Uterus (tissue), 4 donors: ENCODE measurements around the gene CD69. TPM values are rescaled to one million over a fixed set of nuclear protein-coding genes. Genes with fewer than 3 reads are reported as not detected.

Source experiments
- DNase-seq, 2 donors: peaks; one replicate each; pipeline ENCODE4 v3.0.0-alpha.2; 2019 to 2020
- H3K27ac ChIP-seq, 2 donors: fragments of 200-600 bp; sonication (generic); 1 replicate in 1 of 2; 2 replicates in 1 of 2; pipeline ENCODE4 v1.5.1; 2016 to 2018
- H3K27me3 ChIP-seq, 2 donors: fragments of 200-600 bp; sonication (generic); one replicate each; pipeline ENCODE4 v1.5.1; 2018 to 2019; ENCODE audit warnings: control low read depth in 1 of 2
- H3K36me3 ChIP-seq, 2 donors: fragments of 200-600 bp; sonication (generic); one replicate each; pipeline ENCODE4 v1.5.1; 2019; ENCODE audit warnings: control low read depth in 1 of 2
- H3K4me1 ChIP-seq, 2 donors: fragments of 200-600 bp; sonication (generic); one replicate each; pipeline ENCODE4 v1.5.1; 2018 to 2019; ENCODE audit warnings: control low read depth in 1 of 2
- H3K4me3 ChIP-seq, 2 donors: fragments of 200-600 bp; sonication (generic); 1 replicate in 1 of 2; 2 replicates in 1 of 2; pipeline ENCODE4 v1.5.1; 2018 to 2019; ENCODE audit warnings: mild to moderate bottlenecking in 1 of 2
- H3K9me3 ChIP-seq, 2 donors: fragments of 200-600 bp; sonication (generic); one replicate each; pipeline ENCODE4 v1.5.1; 2019; ENCODE audit warnings: control low read depth in 1 of 2
- POLR2A ChIP-seq, 2 donors: fragments of 450-650 bp; IDR thresholded peaks; one replicate each; pipeline ENCODE4 v1.6.1; 2016; ENCODE audit warnings: antibody characterized with exemption in 2 of 2, mild to moderate bottlenecking in 1 of 2, moderate library complexity in 1 of 2
- intact Hi-C: fragments of 100-400 bp; cut with DNase I; formaldehyde crosslinking; loops from one replicate; pipeline ENCODE4 v1.15.1; 2023; ENCODE audit warnings: low total_unique reads
- total RNA-seq, 4 donors: library from RNA; depleted of rRNA in 3 of 4; stranded (reverse); fragments of >200 nt in 3 of 4; gene quantifications; one replicate each; pipeline versions ENCODE4 v1.1.0 to v1.2.4, GENCODE V29; 2014 to 2023
- TF ChIP-seq, protein P1 (sequence below), 4 experiments: fragments of 200-600 bp in 2 of 4; fragments of 450-650 bp in 2 of 4; sonication (generic) in 2 of 4; IDR thresholded peaks; one replicate each; pipeline ENCODE4 v1.5.1; 2016 to 2019; ENCODE audit warnings: antibody characterized with exemption in 4 of 4, mild to moderate bottlenecking in 2 of 4, moderate library complexity in 1 of 4
- donor health status: DM: yes; HTN: yes; CAD: no.

The CD69 gene
- total RNA-seq, 4 donors from 2014 or later: 0.88 to 10.2 (median 2.9) TPM

GRCh38 chr12:9755035-9755434 lies 5.7 kb downstream of the CD69 start:
- no peak overlapping the region for H3K27ac ChIP-seq
- DNase-seq: no peak
- no peak for TF ChIP-seq POLR2A (IDR thresholded peaks at IDR 0.05)
- TF ChIP-seq, protein P1, sequence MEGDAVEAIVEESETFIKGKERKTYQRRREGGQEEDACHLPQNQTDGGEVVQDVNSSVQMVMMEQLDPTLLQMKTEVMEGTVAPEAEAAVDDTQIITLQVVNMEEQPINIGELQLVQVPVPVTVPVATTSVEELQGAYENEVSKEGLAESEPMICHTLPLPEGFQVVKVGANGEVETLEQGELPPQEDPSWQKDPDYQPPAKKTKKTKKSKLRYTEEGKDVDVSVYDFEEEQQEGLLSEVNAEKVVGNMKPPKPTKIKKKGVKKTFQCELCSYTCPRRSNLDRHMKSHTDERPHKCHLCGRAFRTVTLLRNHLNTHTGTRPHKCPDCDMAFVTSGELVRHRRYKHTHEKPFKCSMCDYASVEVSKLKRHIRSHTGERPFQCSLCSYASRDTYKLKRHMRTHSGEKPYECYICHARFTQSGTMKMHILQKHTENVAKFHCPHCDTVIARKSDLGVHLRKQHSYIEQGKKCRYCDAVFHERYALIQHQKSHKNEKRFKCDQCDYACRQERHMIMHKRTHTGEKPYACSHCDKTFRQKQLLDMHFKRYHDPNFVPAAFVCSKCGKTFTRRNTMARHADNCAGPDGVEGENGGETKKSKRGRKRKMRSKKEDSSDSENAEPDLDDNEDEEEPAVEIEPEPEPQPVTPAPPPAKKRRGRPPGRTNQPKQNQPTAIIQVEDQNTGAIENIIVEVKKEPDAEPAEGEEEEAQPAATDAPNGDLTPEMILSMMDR (IDR thresholded peaks at IDR 0.05): no peak
- no peaks in the 10 kb centered on the region for H3K27me3 ChIP-seq
- H3K4me3 ChIP-seq: no peak overlapping the region
- H3K36me3 ChIP-seq: no peaks in the 10 kb centered on the region
- no peaks in the 10 kb centered on the region for H3K4me1 ChIP-seq
- no peaks in the 10 kb centered on the region for H3K9me3 ChIP-seq
- intact Hi-C loops: no loop called here

- Histone ChIP-seq H3K27ac (no peak overlapping the region), H3K36me3 (no peaks in the 10 kb centered on the region), H3K9me3 (no peaks in the 10 kb centered on the region), H3K4me3 (no peak overlapping the region), H3K4me1 (no peaks in the 10 kb centered on the region), H3K27me3 (no peaks in the 10 kb centered on the region)
- no peak for DNase-seq
- intact Hi-C loops: no loop called here
- TF ChIP-seq, protein P1 (IDR thresholded peaks at IDR 0.05): no peak
- TF ChIP-seq POLR2A (IDR thresholded peaks at IDR 0.05): no peak
Measured at GRCh38 chr12:9754099-9754927, 6.4 kb downstream of the CD69 start.

DNA sequence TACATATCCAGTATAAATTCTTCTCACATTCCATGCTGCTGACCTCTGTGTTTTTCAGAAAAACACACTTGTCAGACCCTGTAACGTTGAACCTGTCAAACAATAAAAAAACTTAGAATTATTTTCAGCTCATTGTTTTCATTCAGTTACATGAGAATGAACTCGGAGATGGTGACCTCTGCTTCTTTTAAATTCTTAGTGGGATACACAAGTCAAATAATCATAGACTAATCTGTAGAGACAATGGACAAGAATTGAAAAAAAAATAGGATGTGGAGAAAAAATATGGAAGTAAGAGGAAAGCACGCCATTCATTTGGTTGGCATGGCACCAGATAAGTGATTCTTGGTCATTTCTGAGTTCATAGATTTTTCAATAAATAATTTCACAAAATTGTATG lies 7.2 kb downstream of the CD69 start:
- no peak overlapping the region for H3K4me3 ChIP-seq
- no peaks in the 10 kb centered on the region for H3K36me3 ChIP-seq
- H3K27me3 ChIP-seq: no peaks in the 10 kb centered on the region
- TF ChIP-seq, protein P1 (IDR thresholded peaks at IDR 0.05): no peak
- no peak for TF ChIP-seq POLR2A (IDR thresholded peaks at IDR 0.05)
- DNase-seq: no peak
- H3K4me1 ChIP-seq: no peaks in the 10 kb centered on the region
- H3K9me3 ChIP-seq: no peaks in the 10 kb centered on the region
- intact Hi-C loops: no loop called here
- H3K27ac ChIP-seq: no peak overlapping the region

GRCh38 chr12:9753073-9753472 lies 7.6 kb downstream of the CD69 start:
- H3K27ac ChIP-seq: no peak overlapping the region
- intact Hi-C loops: no loop called here
- TF ChIP-seq, protein P1 (IDR thresholded peaks at IDR 0.05): no peak
- TF ChIP-seq POLR2A (IDR thresholded peaks at IDR 0.05): no peak
- no peak overlapping the region for H3K4me3 ChIP-seq
- H3K4me1 ChIP-seq: no peaks in the 10 kb centered on the region
- no peak for DNase-seq
- H3K36me3 ChIP-seq: no peaks in the 10 kb centered on the region
- no peaks in the 10 kb centered on the region for H3K9me3 ChIP-seq
- no peaks in the 10 kb centered on the region for H3K27me3 ChIP-seq

GRCh38 chr12:9752145-9752933 lies 8.4 kb downstream of the CD69 start:
- no peak overlapping the region for H3K27ac ChIP-seq
- intact Hi-C loops: no loop called here
- no peaks in the 10 kb centered on the region for H3K36me3 ChIP-seq
- TF ChIP-seq POLR2A (IDR thresholded peaks at IDR 0.05): no peak
- TF ChIP-seq, protein P1 (IDR thresholded peaks at IDR 0.05): no peak
- no peaks in the 10 kb centered on the region for H3K27me3 ChIP-seq
- no peak overlapping the region for H3K4me3 ChIP-seq
- H3K9me3 ChIP-seq: no peaks in the 10 kb centered on the region
- no peaks in the 10 kb centered on the region for H3K4me1 ChIP-seq
- DNase-seq: no peak
